Ishikawa (cell line): ENCODE data around the gene SLC26A8.

ENCODE experiments used
- CEBPB ChIP-seq: IDR thresholded peaks from 2 replicates; pipeline ENCODE4 v1.6.1; 2012
- CREB1 ChIP-seq: IDR thresholded peaks from 2 replicates; pipeline ENCODE4 v1.6.1; 2012; ENCODE audit warnings: low read depth
- EGR1 ChIP-seq: IDR thresholded peaks from 2 replicates; pipeline ENCODE4 v1.6.1; 2012
- EP300 ChIP-seq: IDR thresholded peaks from 2 replicates; pipeline ENCODE4 v1.6.1; 2012; ENCODE audit warnings: borderline replicate concordance
- FOXM1 ChIP-seq: IDR thresholded peaks from 2 replicates; pipeline ENCODE4 v1.6.1; 2012; ENCODE audit warnings: low read depth, borderline replicate concordance
- MAX ChIP-seq: IDR thresholded peaks from 2 replicates; pipeline ENCODE4 v1.6.1; 2012
- NFIC ChIP-seq: IDR thresholded peaks from 2 replicates; pipeline ENCODE4 v1.6.1; 2012
- RAD21 ChIP-seq: IDR thresholded peaks from 2 replicates; pipeline ENCODE4 v1.6.1; 2012; ENCODE audit warnings: low read depth
- REST ChIP-seq: IDR thresholded peaks from 2 replicates; pipeline ENCODE4 v1.6.1; 2012; ENCODE audit warnings: low read depth, mild to moderate bottlenecking
- TAF1 ChIP-seq: IDR thresholded peaks from 2 replicates; pipeline ENCODE4 v1.6.1; 2012; ENCODE audit warnings: low read depth, mild to moderate bottlenecking
- TCF12 ChIP-seq: IDR thresholded peaks from 2 replicates; pipeline ENCODE4 v1.6.1; 2012; ENCODE audit warnings: low read depth
- TEAD4 ChIP-seq: IDR thresholded peaks from 2 replicates; pipeline ENCODE4 v1.6.1; 2012
- YY1 ChIP-seq: IDR thresholded peaks from 2 replicates; pipeline ENCODE4 v1.6.1; 2012; ENCODE audit warnings: low read depth
- ZBTB7A ChIP-seq: IDR thresholded peaks from 2 replicates; pipeline ENCODE4 v1.6.1; 2012; ENCODE audit warnings: low read depth
- TF ChIP-seq, protein P1 (sequence below): IDR thresholded peaks from 2 replicates; pipeline ENCODE4 v1.6.1; 2012

The SLC26A8 gene

GRCh38 chr6:36052097-36052496 is 27.7 kb upstream of the SLC26A8 start:
- TF ChIP-seq YY1 (no peak), CEBPB (no peak), MAX (no peak), EP300 (no peak), TAF1 (no peak), CREB1 (no peak), RAD21 (no peak), EGR1 (no peak), ZBTB7A (no peak), TCF12 (no peak), TEAD4 (no peak), FOXM1 (no peak), REST (no peak), NFIC (no peak)
- TF ChIP-seq, protein P1, sequence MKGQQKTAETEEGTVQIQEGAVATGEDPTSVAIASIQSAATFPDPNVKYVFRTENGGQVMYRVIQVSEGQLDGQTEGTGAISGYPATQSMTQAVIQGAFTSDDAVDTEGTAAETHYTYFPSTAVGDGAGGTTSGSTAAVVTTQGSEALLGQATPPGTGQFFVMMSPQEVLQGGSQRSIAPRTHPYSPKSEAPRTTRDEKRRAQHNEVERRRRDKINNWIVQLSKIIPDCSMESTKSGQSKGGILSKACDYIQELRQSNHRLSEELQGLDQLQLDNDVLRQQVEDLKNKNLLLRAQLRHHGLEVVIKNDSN = no peak

- TF ChIP-seq EGR1 (no peak), CREB1 (no peak), NFIC (no peak), FOXM1 (no peak), ZBTB7A (no peak), TAF1 (no peak), EP300 (no peak), RAD21 (no peak), REST (no peak)
- TF ChIP-seq, protein P1 = no peak
Measured at GRCh38 chr6:36050947-36051710, 26.7 kb upstream of the SLC26A8 start.

DNA sequence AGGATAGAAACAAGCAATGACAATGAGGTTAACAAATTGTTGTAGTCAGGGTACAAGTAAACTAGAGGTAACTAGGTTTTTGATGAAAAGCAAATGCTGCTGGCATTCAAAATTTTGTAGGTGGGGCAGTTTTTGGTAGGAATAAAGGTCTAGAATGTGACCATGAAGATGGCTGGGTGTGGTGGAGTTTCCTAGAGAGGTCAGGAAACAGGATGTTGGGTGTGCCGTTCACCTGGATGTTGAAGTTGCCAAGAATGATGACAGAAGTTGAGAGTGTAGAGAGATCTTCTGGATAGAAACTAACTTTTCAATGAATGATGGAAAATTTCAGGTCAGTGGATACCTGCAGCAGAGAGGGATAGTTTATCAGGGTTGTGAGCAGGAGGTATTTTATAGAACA is 25.9 kb upstream of the SLC26A8 start:
- TF ChIP-seq MAX (no peak), CEBPB (no peak), TCF12 (no peak), ZBTB7A (no peak), YY1 (no peak), TEAD4 (no peak), REST (no peak), TAF1 (no peak), NFIC (no peak), EP300 (no peak), EGR1 (no peak)

DNA sequence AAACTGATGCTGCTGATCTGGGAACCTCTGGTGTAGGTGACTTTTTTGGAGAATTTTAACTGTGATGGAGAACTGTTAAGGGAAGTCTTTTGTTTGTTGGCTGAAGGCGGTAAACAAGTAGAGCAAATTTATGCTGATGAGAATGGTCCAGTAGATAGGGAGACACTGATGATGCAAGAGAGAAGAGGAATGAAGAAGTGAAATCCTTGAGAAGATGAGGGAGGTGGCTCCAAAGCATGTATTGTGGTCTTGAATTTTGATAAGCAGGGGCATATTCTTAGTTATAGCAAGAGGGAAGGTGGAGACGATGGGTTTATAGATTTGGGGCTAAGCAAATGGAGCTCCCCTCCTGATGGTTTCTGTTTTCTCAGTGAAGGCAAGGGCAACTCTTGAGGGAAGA is 25.1 kb upstream of the SLC26A8 start:
- TF ChIP-seq REST (no peak), CREB1 (no peak), TCF12 (no peak), RAD21 (no peak), FOXM1 (no peak), EGR1 (no peak), YY1 (no peak), CEBPB (no peak), TAF1 (no peak), EP300 (no peak), TEAD4 (no peak)
- TF ChIP-seq, protein P1 = no peak
